Stimulated activated CD8-positive, alpha-beta memory T cell treated with anti-CD3 and anti-CD28 coated beads, Interleukin-12 subunit alpha, Interleukin-12 subunit beta, amount 100 ng/mL, for 1 hour (primary cell): ENCODE measurements around the gene YJU2.
"Not testable (repeated sequence)": the region's sequence is repeated elsewhere in the genome, so short reads cannot be mapped to it uniquely, and the experiment has no call there.

Experiments used
- DNase-seq: peaks from one replicate; pipeline ENCODE4 v3.0.0-alpha.2; 2020; ENCODE audit warnings: low read depth

YJU2 gene

GRCh38 chr19:4267901-4268815 is 21.3 kb downstream of the YJU2 start:
- no peak for DNase-seq

- no peak for DNase-seq
Observed at GRCh38 chr19:4268816-4269430, 22.0 kb downstream of the YJU2 start.

GRCh38 chr19:4272894-4273293 is 26.0 kb downstream of the YJU2 start:
- no peak for DNase-seq

DNA sequence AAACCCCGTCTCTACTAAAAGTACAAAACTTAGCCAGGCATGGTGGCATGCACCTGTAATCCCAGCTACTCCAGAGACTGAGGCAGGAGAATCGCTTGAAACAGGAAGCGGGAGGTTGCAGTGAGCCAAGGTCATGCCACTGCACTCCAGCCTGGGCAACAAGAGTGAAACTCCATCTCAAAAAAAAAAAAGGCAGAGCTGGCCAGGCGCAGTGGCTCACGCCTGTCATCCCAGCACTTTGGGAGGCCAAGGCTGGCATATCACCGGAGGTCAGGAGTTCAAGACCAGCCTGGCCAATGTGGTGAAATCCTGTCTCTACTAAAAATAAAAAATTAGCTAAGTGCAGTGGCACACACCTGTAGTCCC is 27.4 kb downstream of the YJU2 start:
- DNase-seq, result not testable (repeated sequence)

- no peak for DNase-seq
Observed at GRCh38 chr19:4277191-4277696, 30.4 kb downstream of the YJU2 start.

DNA sequence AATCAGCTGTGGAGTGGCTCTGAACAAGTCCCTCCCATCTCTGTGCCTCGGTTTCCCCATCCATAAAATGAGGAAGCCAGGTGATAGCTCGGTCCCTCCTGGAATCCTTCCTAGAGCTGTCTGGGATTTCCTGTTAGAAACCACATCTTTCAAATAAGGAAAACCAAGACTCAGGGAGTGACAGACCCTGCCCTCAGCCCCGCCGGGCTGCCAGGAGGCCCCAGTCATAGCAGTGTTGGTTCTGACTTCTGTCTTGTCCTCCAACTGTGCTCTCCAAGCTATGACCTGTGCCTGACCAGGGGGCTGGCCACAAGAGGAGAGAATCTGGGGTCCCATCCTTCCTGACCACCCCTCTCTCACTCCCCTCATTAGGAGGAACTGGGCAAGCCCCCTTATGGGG is 31.1 kb downstream of the YJU2 start:
- no peak for DNase-seq

- DNase-seq, result no peak
Observed at GRCh38 chr19:4278419-4279266, 31.8 kb downstream of the YJU2 start, which contains the start of gene SHD. Gene SHD, plus strand, starts transcription at chr19:4279266. Its CDS starts 798 bp downstream, at chr19:4280064.

DNA sequence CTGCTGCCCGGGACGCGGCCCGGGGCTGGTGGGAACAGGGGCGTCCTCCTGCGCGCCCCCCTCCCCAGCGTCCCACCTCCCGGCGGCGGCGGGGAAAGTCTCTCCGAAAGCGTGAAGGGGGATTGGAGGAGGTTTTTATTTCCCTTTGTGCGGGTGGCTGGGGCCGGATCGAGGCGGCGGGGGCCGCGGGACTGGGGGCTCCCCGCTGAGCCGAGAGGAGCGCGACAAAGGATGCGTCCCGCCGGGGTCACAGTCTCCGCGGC is 32.3 kb downstream of the YJU2 start:
- DNase-seq, result no peak

GRCh38 chr19:4279530-4280422 is 32.9 kb downstream of the YJU2 start:
- no peak for DNase-seq

DNA sequence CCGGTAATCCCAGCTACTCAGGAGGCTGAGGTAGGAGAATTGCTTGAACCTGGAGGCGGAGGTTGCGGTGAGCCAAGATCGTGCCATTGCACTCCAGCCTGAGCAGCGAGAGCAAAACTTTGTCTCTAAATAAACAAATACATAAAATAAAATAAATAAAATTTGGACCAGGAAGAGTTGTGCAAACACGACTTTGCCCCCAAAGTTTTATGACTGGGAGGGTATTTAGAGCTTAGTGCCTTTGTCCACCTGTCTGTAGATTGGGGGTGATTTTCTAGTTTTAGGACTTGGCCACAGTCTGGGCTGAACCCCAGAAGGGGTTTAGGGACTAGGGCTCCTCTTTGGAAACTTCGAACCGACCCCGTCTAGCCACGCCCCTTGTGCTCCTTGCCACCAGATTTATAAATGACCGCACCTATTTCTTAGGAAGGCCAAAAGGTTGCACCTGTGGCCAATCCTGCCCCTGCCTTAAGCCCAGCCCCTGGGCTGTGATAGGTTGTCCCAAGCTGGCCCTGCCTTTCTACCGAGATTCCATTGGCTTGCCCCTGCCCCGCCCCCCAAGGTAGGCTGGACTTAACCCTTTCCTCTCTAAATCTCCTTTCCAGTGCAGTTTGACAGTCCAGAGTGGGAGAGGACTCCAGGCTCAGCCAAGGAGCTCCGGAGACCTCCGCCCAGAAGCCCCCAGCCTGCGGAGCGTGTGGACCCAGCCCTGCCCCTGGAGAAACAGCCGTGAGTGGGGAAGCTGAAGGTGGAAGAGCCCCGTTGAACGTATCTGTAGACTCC is 37.5 kb downstream of the YJU2 start:
- DNase-seq, result no peak

- DNase-seq, result no peak
Observed at GRCh38 chr19:4284974-4285373, 38.1 kb downstream of the YJU2 start.

DNA sequence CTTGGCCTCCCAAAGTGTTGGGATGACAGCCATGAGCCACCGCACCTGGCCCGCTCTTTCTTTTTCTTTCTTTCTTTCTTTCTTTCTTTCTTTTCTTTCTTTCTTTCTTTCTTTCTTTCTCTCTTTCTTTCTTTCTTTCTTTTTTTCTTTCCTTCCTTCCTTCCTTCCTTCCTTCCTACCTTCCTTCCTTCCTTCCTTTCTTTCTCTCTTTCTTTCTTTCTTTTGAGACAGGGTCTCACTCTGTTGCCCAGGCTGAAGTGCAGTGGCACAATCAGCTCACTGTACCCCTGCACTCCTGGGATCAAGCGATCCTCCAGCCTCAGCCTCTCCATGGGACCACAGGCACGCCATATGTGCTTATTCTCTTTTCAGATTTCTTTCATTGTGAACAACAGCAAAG is 39.3 kb downstream of the YJU2 start:
- DNase-seq, result not testable (repeated sequence)

- DNase-seq, result no peak
Observed at GRCh38 chr19:4288091-4288777, 41.4 kb downstream of the YJU2 start.

DNA sequence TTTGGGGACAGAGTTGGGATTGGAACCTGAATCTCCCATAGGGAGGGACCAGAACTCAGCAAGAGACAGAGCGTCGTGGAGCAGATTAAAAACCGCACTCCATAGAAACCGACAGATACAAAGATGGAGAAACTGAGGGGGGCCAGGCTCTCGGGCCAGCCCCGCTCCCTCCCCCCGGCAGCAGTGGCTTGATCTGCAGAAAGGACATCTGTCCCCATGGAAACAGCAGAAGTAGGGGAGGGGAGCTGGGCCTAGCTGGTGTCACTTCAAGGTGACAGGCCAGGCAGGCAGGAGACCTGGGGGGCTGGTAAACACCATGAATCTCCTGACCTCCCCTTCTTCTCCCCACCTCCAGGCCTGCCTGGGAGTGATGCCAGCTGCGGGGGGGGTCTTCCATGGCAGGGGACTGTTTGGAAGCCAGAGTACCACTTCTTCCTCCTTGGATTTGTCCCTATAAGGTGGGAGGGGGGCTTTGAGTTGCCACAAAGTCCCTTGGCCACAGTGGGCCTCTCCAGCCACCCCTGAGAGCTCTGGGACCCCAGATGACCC is 44.4 kb downstream of the YJU2 start:
- DNase-seq, result no peak

GRCh38 chr19:4292515-4292914 is 45.6 kb downstream of the YJU2 start:
- no peak for DNase-seq

DNA sequence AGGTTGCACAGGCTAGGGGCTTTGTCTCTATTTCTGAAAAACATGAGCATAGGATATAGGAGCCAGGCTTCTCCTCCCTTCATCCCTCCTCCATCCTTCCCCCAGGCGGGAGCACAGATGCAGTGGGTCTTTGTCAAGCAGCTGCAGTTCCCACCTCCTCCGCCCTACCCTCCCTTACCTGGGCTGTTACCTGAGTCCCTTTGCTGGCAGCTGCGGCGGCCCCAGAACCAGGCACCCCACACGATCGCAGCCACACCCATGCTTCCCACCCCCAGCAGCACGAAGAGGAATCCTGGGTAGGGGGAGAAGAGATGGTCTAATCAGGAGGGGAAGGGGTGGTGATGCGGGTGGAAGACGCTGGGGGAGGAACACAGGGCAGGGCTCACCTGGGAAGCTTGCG is 47.5 kb downstream of the YJU2 start:
- no peak for DNase-seq

GRCh38 chr19:4295972-4296771 is 49.3 kb downstream of the YJU2 start:
- DNase-seq, result no peak

DNA sequence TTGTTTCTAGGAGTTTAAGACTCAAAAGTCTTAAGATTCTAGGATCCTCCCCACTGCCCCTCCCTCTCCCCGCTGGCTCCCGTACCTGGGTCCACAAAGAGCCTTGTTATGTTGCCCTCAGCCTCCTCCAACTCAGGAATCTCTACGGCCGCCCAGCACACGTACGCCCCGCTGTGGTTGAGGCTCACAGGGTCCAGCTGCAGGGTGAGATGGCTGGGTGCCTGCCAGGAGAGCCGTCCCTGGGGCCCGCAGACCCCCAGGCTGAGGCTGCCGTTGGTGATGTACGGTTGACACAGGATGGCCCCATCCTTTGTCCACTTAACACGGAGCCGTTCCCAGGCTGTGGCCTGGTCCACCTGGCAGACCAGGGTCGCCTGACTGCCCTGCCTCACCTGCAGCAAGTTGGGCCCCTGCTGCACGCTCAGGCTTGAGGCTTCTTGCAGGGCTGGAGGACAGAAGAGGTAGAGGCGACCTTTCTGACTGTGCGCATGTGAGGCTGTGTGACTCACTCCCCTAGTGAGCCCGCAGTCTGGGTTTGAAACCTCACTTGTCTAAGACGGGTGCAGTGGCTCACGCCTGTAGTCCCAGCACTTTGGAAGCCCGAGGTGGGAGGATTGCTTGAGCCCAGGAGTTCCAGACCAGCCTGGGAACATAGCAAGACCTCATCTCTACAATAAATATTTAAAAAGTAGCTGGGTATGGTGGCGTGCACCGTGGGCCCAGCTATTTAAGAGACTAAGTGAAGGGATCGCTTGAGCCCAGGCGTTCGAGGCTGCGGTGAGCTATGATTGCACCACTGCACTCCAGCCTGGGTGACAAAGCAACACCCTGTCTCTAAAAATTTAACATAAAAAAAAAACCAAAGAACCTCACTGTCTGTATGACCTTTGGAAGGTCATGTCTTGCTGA is 51.3 kb downstream of the YJU2 start:
- no peak for DNase-seq
